Calu3 (cell line): ENCODE results near the gene CSTF3. TPM values are rescaled to one million over a fixed set of nuclear protein-coding genes. Genes with fewer than 3 reads are reported as not detected.
A peak's percentile ranks its signal among the peaks of the same experiment; 100 is the strongest.

ENCODE experiments used
- BruUV-seq: library from RNA; stranded (reverse); fragments of 400-500 nt; replicated peaks from 2 replicates; lab custom pipeline; 2021; lab: Mats Ljungman, UMichigan
- CTCF ChIA-PET: fragments of 300-600 bp; sonication (Branson Sonifier 250); formaldehyde crosslinking; loops from one replicate; lab custom pipeline; 2022; ENCODE audit warnings: antibody characterized with exemption; lab: Charles Lee
- DNase-seq: peaks from one replicate; pipeline ENCODE4 v3.0.0; 2022
- H3K27ac Mint-ChIP-seq: one replicate; pipeline ENCODE4 v1.8.0; 2022; ENCODE audit warnings: mixed read lengths; ENCODE audit not compliant: unreplicated experiment
- H3K27me3 Mint-ChIP-seq: one replicate; pipeline ENCODE4 v1.8.0; 2022; ENCODE audit warnings: mixed read lengths; ENCODE audit not compliant: unreplicated experiment
- H3K36me3 Mint-ChIP-seq: one replicate; pipeline ENCODE4 v1.8.0; 2022; ENCODE audit warnings: mild to moderate bottlenecking, moderate library complexity, mixed read lengths; ENCODE audit not compliant: insufficient read depth, unreplicated experiment
- H3K4me1 Mint-ChIP-seq: one replicate; pipeline ENCODE4 v1.8.0; 2022; ENCODE audit warnings: mild to moderate bottlenecking, low read depth, mixed read lengths; ENCODE audit not compliant: unreplicated experiment
- H3K4me3 Mint-ChIP-seq: one replicate; pipeline ENCODE4 v1.8.0; 2022; ENCODE audit warnings: mild to moderate bottlenecking, low read depth, moderate library complexity, mixed read lengths; ENCODE audit not compliant: unreplicated experiment
- H3K9me3 Mint-ChIP-seq: one replicate; pipeline ENCODE4 v1.8.0; 2022; ENCODE audit warnings: low read depth, mixed read lengths; ENCODE audit not compliant: unreplicated experiment
- intact Hi-C: fragments of 100-400 bp; cut with micrococcal nuclease; formaldehyde crosslinking; loops from one replicate; pipeline ENCODE4 v1.10.0; 2022; ENCODE audit not compliant: unreplicated experiment
- total RNA-seq: library from RNA; stranded (reverse); gene quantifications from 2 replicates; pipeline ENCODE4 v1.2.3, GENCODE V29; 2022
- TF ChIP-seq, protein P1 (sequence below): fragments of 200-600 bp; IDR thresholded peaks from one replicate; pipeline ENCODE4 v1.8.0; 2022; ENCODE audit warnings: antibody characterized with exemption; ENCODE audit not compliant: unreplicated experiment

Gene CSTF3
- total RNA-seq, 1 experiment from 2014 or later, result 51.1 TPM

DNA sequence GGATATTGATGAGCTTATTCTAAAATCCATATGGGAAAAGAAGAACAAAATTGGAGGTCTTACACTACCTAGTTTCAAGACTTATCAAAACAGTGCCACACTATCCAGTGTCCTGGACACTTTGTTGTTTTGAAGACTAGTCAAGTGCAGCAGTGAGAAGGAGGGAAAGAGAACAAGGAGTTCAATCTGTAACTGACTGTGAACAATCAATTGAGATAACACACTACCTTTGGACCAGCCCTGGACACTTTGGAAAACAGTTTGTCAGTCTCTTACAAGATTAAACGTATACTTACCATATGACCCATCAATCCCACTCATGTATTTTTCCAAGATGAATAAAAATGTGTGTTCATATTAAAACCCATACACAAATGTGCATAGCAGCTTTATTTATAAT is 10.0 kb upstream of the CSTF3 start:
- CTCF ChIA-PET, result no interaction called here
- no peak overlapping the region for H3K27ac Mint-ChIP-seq

DNA sequence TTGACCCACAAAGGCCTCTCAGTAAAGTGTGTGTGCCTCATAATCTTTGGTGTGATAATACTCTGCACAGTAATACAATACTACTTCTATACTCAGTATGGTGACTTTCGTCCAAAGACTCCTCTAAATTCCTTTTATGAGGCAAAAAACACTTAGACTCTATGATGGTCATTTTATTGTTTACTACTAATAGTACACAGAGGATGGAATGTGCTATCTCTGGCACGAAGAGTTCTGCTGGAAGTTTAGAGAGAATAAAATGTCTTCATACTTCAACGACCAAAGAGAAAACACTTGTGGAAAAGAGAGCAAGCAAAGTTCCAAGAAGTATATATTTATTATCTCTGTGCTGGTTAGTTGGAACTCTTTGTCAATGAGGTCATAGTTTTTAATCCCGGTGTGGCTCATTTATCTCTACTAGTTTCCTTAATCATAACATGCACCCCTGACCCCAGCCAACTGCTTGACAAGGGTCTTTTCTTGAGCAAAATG is 7.5 kb upstream of the CSTF3 start:
- BruUV-seq, result no TSS peak
- CTCF ChIA-PET, result no interaction called here
- DNase-seq, result no peak
- TF ChIP-seq, protein P1, sequence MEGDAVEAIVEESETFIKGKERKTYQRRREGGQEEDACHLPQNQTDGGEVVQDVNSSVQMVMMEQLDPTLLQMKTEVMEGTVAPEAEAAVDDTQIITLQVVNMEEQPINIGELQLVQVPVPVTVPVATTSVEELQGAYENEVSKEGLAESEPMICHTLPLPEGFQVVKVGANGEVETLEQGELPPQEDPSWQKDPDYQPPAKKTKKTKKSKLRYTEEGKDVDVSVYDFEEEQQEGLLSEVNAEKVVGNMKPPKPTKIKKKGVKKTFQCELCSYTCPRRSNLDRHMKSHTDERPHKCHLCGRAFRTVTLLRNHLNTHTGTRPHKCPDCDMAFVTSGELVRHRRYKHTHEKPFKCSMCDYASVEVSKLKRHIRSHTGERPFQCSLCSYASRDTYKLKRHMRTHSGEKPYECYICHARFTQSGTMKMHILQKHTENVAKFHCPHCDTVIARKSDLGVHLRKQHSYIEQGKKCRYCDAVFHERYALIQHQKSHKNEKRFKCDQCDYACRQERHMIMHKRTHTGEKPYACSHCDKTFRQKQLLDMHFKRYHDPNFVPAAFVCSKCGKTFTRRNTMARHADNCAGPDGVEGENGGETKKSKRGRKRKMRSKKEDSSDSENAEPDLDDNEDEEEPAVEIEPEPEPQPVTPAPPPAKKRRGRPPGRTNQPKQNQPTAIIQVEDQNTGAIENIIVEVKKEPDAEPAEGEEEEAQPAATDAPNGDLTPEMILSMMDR, result no peak
- H3K9me3 Mint-ChIP-seq, result no peaks in the 10 kb centered on the region
- H3K27me3 Mint-ChIP-seq, result no peaks in the 10 kb centered on the region
- H3K27ac Mint-ChIP-seq, result no peak overlapping the region
- H3K36me3 Mint-ChIP-seq, result no peaks in the 10 kb centered on the region
- intact Hi-C loops, result loop anchor here (5.0 to 10.0 kb wide), 3 partner anchors 89 to 576 kb away; partner anchors contain the start of gene HIPK3
- H3K4me3 Mint-ChIP-seq, result no peak overlapping the region
- peaks cover 6% of the 10 kb centered on the region for H3K4me1 Mint-ChIP-seq

More for the DNA sequence above, 10.0 kb upstream of the CSTF3 start:
- Mint-ChIP-seq H3K9me3 (no peaks in the 10 kb centered on the region), H3K36me3 (no peaks in the 10 kb centered on the region), H3K4me3 (no peak overlapping the region), H3K4me1 (peaks cover 6% of the 10 kb centered on the region), H3K27me3 (no peaks in the 10 kb centered on the region)
- DNase-seq, result no peak
- intact Hi-C loops, result no loop called here
- TF ChIP-seq, protein P1, result no peak
- BruUV-seq, result no TSS peak

DNA sequence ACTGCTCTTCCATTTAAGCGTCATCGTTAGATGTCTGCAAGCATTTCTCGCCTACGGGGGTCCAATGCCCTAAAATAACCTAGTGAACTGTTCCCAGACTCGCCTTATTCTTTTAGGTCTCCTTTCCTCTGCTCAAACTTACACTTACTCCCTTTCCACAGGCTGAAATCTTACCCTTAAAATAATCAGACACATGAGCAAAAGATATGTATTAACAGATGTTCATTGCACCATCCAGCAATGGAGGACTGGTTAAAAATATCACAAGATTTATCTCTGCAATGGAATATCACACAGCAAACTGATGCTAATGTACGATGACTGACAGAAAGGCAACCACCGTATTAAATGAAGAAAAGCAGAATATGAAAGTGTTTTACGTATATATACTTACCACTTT is 1.6 kb upstream of the CSTF3 start:
- Mint-ChIP-seq H3K27me3 (no peaks in the 10 kb centered on the region), H3K4me1 (peaks cover 21% of the 10 kb centered on the region), H3K9me3 (no peaks in the 10 kb centered on the region), H3K4me3 (peak overlapping the region; percentile 87), H3K27ac (peak overlapping the region; percentile 30), H3K36me3 (peaks cover 39% of the 10 kb centered on the region)
- TF ChIP-seq, protein P1, result no peak
- CTCF ChIA-PET, result interaction anchor here (0.7 kb wide), 1 partner anchor 145 kb away, joined by 7 read pairs; no protein-coding TSS in a partner anchor
- DNase-seq, result no peak
- intact Hi-C loops, result loop anchor here (10.0 kb wide), 1 partner anchor 582 kb away; no protein-coding TSS in a partner anchor
- BruUV-seq, result no TSS peak

DNA sequence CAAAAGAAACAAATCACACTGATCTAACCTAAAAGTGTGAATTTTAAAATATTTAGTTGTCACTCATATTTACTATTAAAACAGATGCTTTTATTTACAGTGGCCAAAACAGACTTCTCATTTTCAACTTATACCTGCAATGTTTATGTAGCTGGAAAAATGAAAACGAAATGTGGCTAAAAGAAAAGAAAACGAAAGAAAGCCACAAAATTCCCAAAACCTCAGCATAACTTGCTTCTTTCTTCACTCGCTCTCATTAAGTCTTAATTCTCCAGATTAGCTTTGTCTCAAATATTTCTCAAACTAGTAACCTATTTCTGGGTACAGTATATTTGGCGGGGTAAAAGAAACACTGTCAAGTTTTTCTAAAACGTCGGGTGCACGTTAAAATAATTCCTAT is 693 bp downstream of the CSTF3 start:
- CTCF ChIA-PET, result interaction anchor here (0.6 to 0.7 kb wide), 2 partner anchors 21 to 540 kb away, joined by 3 to 4 read pairs; partner anchors contain the start of gene C11orf91
- Mint-ChIP-seq H3K27ac (peak overlapping the region; percentile 95), H3K4me3 (peak overlapping the region; percentile 87), H3K27me3 (no peaks in the 10 kb centered on the region), H3K9me3 (no peaks in the 10 kb centered on the region), H3K4me1 (peaks cover 36% of the 10 kb centered on the region), H3K36me3 (peaks cover 52% of the 10 kb centered on the region)
- DNase-seq, result no peak
- TF ChIP-seq, protein P1, result no peak
- BruUV-seq, result TSS peak; percentile 64
- intact Hi-C loops, result loop anchor here (10.0 kb wide), 1 partner anchor 584 kb away; no protein-coding TSS in a partner anchor
